K562 (cell line): ENCODE measurements around the gene NFATC2. TPM values are rescaled to one million over a fixed set of nuclear protein-coding genes. Genes with fewer than 3 reads are reported as not detected.

ENCODE experiments used
- ATAC-seq: fragments of 200-7000 bp; cut with Tn5 transposase; 3 replicates; pipeline ENCODE4 v1.9.1; 2020; ENCODE audit warnings: moderate library complexity
- BruUV-seq: library from RNA; stranded (reverse); fragments of 400-500 nt; replicated peaks from 2 replicates; lab custom pipeline; 2021; lab: Mats Ljungman, UMichigan
- CTCF ChIA-PET: fragments of 300-600 bp; formaldehyde crosslinking; extraction: SDS; loops from one replicate; lab custom pipeline; 2021; ENCODE audit warnings: low intra/inter-chr PET ratio; lab: Yijun Ruan, JAX
- POLR2A ChIA-PET: fragments of 300-600, 350-650 bp; sonication (Branson Sonifier 250); formaldehyde crosslinking; extraction: SDS; loops from one replicate; lab custom pipeline; 2021; ENCODE audit warnings: antibody characterized with exemption, inconsistent platforms; lab: Yijun Ruan, JAX
- DNase-seq, 4 experiments: peaks; one replicate each; pipeline versions ENCODE4 v3.0.0 to v3.0.0-alpha.2; 2011 to 2018; ENCODE audit warnings: low spot score in 3 of 4, mixed read lengths in 3 of 4; ENCODE audit errors: extremely low read depth in 1 of 4
- FAIRE-seq: peaks from 2 replicates; lab custom pipeline; 2011; peaks lifted over from hg19 to GRCh38; lab: Jason Lieb, UNC
- H2AFZ ChIP-seq: 2 replicates; pipeline ENCODE4 v1.6.0; 2011; ENCODE audit warnings: low read depth, low read length, control low read depth, inconsistent platforms
- H3K27ac ChIP-seq: fragments of 200-600 bp; 3 replicates; pipeline ENCODE4 v1.8.0; 2011; ENCODE audit warnings: low read depth, mild to moderate bottlenecking, control low read depth, inconsistent platforms, low read length, moderate library complexity, mixed read lengths; ENCODE audit errors: extremely low read depth
- H3K27me3 ChIP-seq, 2 experiments: fragments of 300-600 bp in 1 of 2; 2 replicates in 1 of 2; 3 replicates in 1 of 2; pipeline versions ENCODE4 v1.6.0 to v1.8.0; 2011; ENCODE audit warnings: inconsistent platforms in 2 of 2, low read length in 2 of 2, mild to moderate bottlenecking in 1 of 2, mixed read lengths in 1 of 2, moderate library complexity in 1 of 2; ENCODE audit not compliant: control insufficient read depth in 2 of 2, insufficient read depth in 2 of 2
- H3K36me3 ChIP-seq: fragments of 300-600 bp; 3 replicates; pipeline ENCODE4 v1.8.0; 2011; ENCODE audit warnings: mild to moderate bottlenecking, low read length, inconsistent platforms; ENCODE audit not compliant: control insufficient read depth, insufficient read depth
- H3K4me1 ChIP-seq, 2 experiments: fragments of 200-600 bp in 1 of 2; replicated peaks in 1 of 2; 2 replicates in 1 of 2; 3 replicates in 1 of 2; pipeline versions ENCODE4 v1.5.1 to v1.8.0; 2011; ENCODE audit warnings: inconsistent platforms in 2 of 2, low read length in 2 of 2, mild to moderate bottlenecking in 1 of 2, mixed read lengths in 1 of 2, moderate library complexity in 1 of 2; ENCODE audit not compliant: control insufficient read depth in 2 of 2, insufficient read depth in 2 of 2
- H3K4me2 ChIP-seq: 2 replicates; pipeline ENCODE4 v1.6.1; 2011; ENCODE audit warnings: low read length, control low read depth, inconsistent platforms, mixed read lengths; ENCODE audit not compliant: insufficient read depth
- H3K4me3 ChIP-seq: fragments of 200-600 bp; sonication (generic), shearing (Covaris generic); 2 replicates; pipeline ENCODE4 v1.5.1; 2016; ENCODE audit warnings: control low read depth, inconsistent platforms
- H3K79me2 ChIP-seq: fragments of 200-600 bp; 3 replicates; pipeline ENCODE4 v1.8.0; 2011; ENCODE audit warnings: low read length, inconsistent platforms; ENCODE audit not compliant: control insufficient read depth, insufficient read depth
- H3K9ac ChIP-seq, 2 experiments: 2 replicates each; pipeline versions ENCODE4 v1.6.0 to v1.6.1; 2011; ENCODE audit warnings: low read depth in 2 of 2, low read length in 2 of 2, control low read depth in 1 of 2, inconsistent platforms in 1 of 2, mild to moderate bottlenecking in 1 of 2, mixed read lengths in 1 of 2; ENCODE audit not compliant: insufficient read depth in 1 of 2
- H3K9me1 ChIP-seq: one replicate; pipeline ENCODE4 v1.6.0; 2011; ENCODE audit warnings: inconsistent platforms, mild to moderate bottlenecking, low read length, moderate library complexity; ENCODE audit not compliant: control insufficient read depth, insufficient read depth
- H3K9me3 ChIP-seq: replicated peaks from 2 replicates; pipeline ENCODE4 v1.5.1; 2011; ENCODE audit warnings: low read depth, low read length, inconsistent platforms; ENCODE audit not compliant: control insufficient read depth, insufficient read depth
- H4K20me1 ChIP-seq: replicated peaks from 2 replicates; pipeline ENCODE4 v1.6.1; 2011; ENCODE audit warnings: low read length, inconsistent platforms, mixed read lengths; ENCODE audit not compliant: control insufficient read depth, insufficient read depth
- YY1 ChIP-seq, 3 experiments: IDR thresholded peaks; 2 replicates each; pipeline ENCODE4 v1.6.1; 2011; ENCODE audit warnings: low read length in 2 of 3, mild to moderate bottlenecking in 2 of 3, moderate library complexity in 2 of 3, borderline replicate concordance in 1 of 3, control low read depth in 1 of 3, low read depth in 1 of 3; ENCODE audit not compliant: insufficient read depth in 3 of 3, insufficient replicate concordance in 2 of 3, control insufficient read depth in 1 of 3, insufficient read length in 1 of 3; ENCODE audit errors: extremely low read depth in 1 of 3
- ZNF24 ChIP-seq: fragments of 450-650 bp; IDR thresholded peaks from 2 replicates; pipeline ENCODE4 v1.6.1; 2016
- WGBS: fragments of 100-300 bp; shearing (Covaris generic); methylation state at CpG from one replicate; pipeline ENCODE4 v1.1.6; 2016; ENCODE audit warnings: low coverage, mixed read lengths; ENCODE audit not compliant: insufficient coverage; ENCODE audit errors: missing lambda C conversion rate; 5-methylcytosine and 5-hydroxymethylcytosine counted together
- in situ Hi-C: fragments of 300-500 bp; cut with MboI; formaldehyde crosslinking; loops from 4 replicates; pipeline ENCODE4 v1.15.0; 2018; ENCODE audit warnings: inconsistent platforms, mixed read lengths
- intact Hi-C: fragments of 100-400 bp; cut with micrococcal nuclease; formaldehyde crosslinking; loops from 2 replicates; pipeline ENCODE4 v1.14.2; 2022
- polyA plus RNA-seq, 8 experiments: library from polyadenylated mRNA; depleted of rRNA in 4 of 8; stranded (reverse) in 5 of 8; unstranded in 3 of 8; fragments of >200 nt; fragmentation: Nextera tagmentation in 2 of 8; fragmentation: Illumina TruSeq in 1 of 8; extraction: Ambion mirVana in 2 of 8; extraction: Trizol in 1 of 8; gene quantifications; 2 replicates each; pipeline versions ENCODE4 v1.2.1 to v1.2.3, GENCODE V29; 2011 to 2014; ENCODE audit warnings: inconsistent platforms in 1 of 8, missing spikeins in 1 of 8
- total RNA-seq, 7 experiments: library from RNA; depleted of rRNA in 6 of 7; stranded (reverse); fragments of >200 nt in 6 of 7; fragmentation: Illumina TruSeq in 2 of 7; extraction: Trizol in 2 of 7; gene quantifications; 2 replicates each; pipeline versions ENCODE4 v1.2.1 to v1.2.3, GENCODE V29; 2011 to 2021; ENCODE audit warnings: low replicate concordance in 1 of 7
- TF ChIP-seq, protein P1 (sequence below), 2 experiments: fragments of 450-650 bp; IDR thresholded peaks; 2 replicates each; pipeline ENCODE4 v1.6.1; 2016; ENCODE audit warnings: mild to moderate bottlenecking in 2 of 2, borderline replicate concordance in 1 of 2, low read depth in 1 of 2, moderate library complexity in 1 of 2

The NFATC2 gene
- total and polyA plus RNA-seq, 9 of the 15 experiments (the other 6 are each of a cell fraction or from before 2014, with no cell fraction given) = 1.9 to 11.2 (median 3.0) TPM

DNA sequence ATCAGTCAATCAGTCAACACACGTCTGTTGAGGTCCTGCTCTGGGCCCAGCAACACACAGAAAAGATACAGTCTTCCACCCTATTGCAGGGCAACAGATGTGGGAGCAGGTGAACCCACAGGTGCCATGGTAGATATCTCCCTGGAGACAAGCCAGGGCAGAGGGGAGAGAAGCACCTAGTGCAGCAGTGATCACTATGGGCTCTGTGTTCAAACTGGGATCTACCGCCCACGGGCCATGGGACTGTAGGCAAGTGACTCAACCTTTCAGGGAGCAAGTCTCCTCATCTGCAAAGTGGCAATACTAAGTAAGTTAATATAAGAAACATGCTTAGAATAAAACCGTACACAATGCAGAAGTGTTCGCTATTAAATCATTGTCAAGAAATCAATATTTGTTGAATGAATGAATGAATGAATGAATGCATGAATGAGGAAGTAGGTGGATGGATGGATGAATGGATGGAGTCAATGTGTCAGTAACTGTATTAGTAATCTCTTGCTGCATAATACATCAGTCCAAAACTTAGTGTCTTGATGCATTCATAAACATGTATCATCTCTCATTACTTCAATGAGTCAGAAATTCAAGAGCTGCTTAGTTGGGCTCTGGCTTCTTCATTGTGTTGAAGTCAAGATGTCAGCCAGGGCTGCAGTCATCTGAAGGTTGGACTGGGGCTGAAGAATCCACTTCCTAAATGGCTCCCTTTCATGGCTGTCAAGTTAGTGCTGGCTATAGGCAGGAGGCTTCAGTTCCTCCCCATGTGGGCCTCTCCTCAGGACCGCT, 31.9 kb upstream of the NFATC2 start:
- H3K4me2 ChIP-seq = no peak overlapping the region
- intact Hi-C loops = no loop called here
- no TSS peak for BruUV-seq
- POLR2A ChIA-PET = no interaction called here
- TF ChIP-seq ZNF24 (peak; percentile 86), YY1 (IDR thresholded peaks at IDR 0.05; ENCODE audit: borderline replicate concordance in 1 of 3, control insufficient read depth in 1 of 3, extremely low read depth in 1 of 3, insufficient read depth in 3 of 3, insufficient read length in 1 of 3, insufficient replicate concordance in 2 of 3, low read depth in 1 of 3, low read length in 2 of 3) (peak in 1 of 3 experiments; percentile 56)
- TF ChIP-seq, protein P1, sequence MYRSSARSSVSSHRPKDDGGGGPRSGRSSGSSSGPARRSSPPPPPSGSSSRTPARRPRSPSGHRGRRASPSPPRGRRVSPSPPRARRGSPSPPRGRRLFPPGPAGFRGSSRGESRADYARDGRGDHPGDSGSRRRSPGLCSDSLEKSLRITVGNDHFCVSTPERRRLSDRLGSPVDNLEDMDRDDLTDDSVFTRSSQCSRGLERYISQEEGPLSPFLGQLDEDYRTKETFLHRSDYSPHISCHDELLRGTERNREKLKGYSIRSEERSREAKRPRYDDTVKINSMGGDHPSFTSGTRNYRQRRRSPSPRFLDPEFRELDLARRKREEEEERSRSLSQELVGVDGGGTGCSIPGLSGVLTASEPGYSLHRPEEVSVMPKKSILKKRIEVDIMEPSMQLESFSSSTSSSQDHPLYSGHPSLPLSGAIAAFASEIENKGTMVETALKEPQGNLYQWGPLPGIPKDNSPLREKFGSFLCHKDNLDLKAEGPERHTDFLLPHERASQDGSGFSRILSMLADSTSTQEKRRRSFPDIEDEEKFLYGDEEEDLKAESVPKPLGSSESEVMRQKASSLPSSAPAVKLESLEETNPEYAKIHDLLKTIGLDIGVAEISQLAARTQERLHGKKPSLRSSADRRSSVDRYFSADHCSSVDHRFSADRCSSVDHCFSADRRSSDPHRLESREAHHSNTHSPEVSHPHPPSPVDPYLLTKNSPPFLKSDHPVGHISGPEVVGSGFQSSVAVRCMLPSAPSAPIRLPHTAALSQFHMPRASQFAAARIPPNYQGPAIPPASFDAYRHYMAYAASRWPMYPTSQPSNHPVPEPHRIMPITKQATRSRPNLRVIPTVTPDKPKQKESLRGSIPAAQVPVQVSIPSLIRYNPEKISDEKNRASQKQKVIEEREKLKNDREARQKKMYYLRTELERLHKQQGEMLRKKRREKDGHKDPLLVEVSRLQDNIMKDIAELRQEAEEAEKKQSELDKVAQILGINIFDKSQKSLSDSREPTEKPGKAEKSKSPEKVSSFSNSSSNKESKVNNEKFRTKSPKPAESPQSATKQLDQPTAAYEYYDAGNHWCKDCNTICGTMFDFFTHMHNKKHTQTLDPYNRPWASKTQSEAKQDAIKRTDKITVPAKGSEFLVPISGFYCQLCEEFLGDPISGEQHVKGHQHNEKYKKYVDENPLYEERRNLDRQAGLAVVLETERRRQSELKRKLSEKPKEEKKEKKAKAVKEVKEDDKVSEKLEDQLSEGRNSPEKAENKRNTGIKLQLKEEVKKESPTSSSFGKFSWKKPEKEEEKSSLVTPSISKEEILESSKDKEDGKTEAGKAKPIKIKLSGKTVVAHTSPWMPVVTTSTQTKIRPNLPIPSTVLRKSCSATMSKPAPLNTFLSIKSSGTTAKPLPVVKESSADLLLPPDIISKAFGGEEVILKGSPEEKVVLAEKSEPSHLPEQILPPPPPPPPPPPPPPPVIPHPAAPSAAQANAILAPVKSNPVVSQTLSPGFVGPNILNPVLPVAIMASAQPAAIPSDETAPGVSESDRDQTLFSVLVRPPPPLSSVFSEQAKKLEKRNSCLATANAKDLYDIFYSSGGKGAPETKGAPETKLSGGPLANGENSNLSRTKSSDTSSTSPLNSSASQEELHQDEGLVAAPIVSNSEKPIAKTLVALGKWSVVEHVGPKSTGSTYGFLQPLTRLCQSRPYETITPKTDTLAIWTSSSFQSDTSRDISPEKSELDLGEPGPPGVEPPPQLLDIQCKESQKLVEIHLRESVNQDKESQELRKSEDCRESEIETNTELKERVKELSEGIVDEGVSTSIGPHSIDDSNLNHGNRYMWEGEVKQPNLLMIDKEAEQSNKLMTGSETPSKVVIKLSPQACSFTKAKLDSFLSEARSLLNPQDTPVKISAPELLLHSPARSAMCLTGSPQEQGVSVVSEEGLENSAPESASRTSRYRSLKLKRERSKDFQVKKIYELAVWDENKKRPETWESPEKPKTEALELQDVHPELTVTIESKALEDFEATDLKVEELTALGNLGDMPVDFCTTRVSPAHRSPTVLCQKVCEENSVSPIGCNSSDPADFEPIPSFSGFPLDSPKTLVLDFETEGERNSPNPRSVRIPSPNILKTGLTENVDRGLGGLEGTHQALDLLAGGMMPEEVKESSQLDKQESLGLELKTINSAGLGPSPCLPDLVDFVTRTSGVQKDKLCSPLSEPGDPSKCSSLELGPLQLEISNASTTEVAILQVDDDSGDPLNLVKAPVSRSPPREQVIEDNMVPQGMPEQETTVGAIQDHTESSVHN (IDR thresholded peaks at IDR 0.05; ENCODE audit: borderline replicate concordance in 1 of 2, low read depth in 1 of 2) = no peak
- TF ChIP-seq, all 486 proteins: peak for 2
- Histone ChIP-seq H4K20me1 (no peaks in the 10 kb centered on the region), H3K27ac (no peak overlapping the region), H3K27me3 (no peaks in the 10 kb centered on the region; a peak in 1 of 5 replicates), H3K9me1 (no peaks in the 10 kb centered on the region), H3K4me3 (no peak overlapping the region), H2AFZ (no peak overlapping the region), H3K36me3 (no peaks in the 10 kb centered on the region), H3K9ac (no peak overlapping the region), H3K4me1 (peaks cover 0 to 8% of the 10 kb centered on the region in 2 experiments; a peak in 4 of 5 replicates), H3K9me3 (no peaks in the 10 kb centered on the region; the same call in 1 of the 2 replicates), H3K79me2 (no peaks in the 10 kb centered on the region)
- 80% methylated on average over 6 of the region's 6 CpGs for WGBS
- CTCF ChIA-PET = interaction anchor here (0.6 kb wide), 1 partner anchor 16 kb away, joined by 3 read pairs; no protein-coding TSS in a partner anchor
- FAIRE-seq (no peak), ATAC-seq (no peak), DNase-seq (no peak)
- in situ Hi-C loops = no loop called here
